Activated CD8-positive, alpha-beta memory T cell treated with anti-CD3 and anti-CD28 coated beads for 36 hours (primary cell): ENCODE data around the gene CISD3. TPM values are rescaled to one million over a fixed set of nuclear protein-coding genes. Genes with fewer than 3 reads are reported as not detected.

Source experiments
- CTCF ChIA-PET: fragments of 350-600 bp; sonication (Branson Sonifier 250); formaldehyde crosslinking; loops from one replicate; lab custom pipeline; 2021; ENCODE audit warnings: antibody characterized with exemption; lab: Charles Lee
- POLR2A ChIA-PET: fragments of 350-600 bp; sonication (Branson Sonifier 250); formaldehyde crosslinking; loops from one replicate; lab custom pipeline; 2021; ENCODE audit warnings: antibody characterized with exemption; lab: Charles Lee
- total RNA-seq, 2 experiments: library from RNA; stranded (reverse); gene quantifications; one replicate each; pipeline ENCODE4 v1.2.3, GENCODE V29; 2021

CISD3 gene
- total RNA-seq: 10 to 100 TPM; 67.4 to 69.0 TPM

DNA sequence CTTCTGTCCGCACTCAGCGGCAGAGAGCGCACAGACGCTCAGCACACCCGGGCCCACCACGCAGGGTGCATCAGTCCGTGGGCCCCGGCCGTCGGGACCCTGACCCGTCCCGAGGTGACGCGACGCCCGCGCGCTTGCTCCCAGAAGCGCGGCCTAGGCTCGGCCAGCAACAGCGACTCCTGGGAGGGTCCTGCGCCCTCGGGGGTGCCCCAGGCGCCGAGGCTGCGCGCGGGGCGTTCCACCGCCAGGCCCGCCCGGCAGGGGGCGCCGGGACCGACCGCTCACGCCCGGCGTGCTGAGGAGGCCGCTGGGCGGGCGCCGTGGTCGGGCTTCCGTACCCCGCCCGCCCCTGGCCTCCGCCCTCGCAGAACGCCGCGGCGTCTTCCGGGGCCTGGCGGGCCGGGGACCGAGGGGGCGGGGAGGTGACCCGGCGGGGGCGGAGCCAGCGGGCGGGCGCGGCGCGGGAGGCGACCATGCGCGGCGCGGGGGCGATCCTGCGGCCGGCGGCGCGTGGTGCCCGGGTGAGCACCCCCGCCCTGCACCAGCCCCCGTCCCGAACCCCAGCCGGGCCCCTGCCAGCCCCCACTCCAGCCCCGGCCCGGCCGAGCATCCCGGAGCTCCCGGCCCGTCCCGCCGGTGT is at the start of gene CISD3:
CISD3 (plus strand) TSS at position 456 of the 640 bp plus-strand sequence; CDS start at position 474, 18 bp downstream.
- CTCF ChIA-PET: interaction anchor here (1.0 to 2.5 kb wide), 8 partner anchors 10 to 423 kb away, joined by 3 to 12 read pairs (median 5); partner anchors contain the start of genes EPOP and MLLT6
- POLR2A ChIA-PET: interaction anchor here (0.9 to 1.3 kb wide), 3 partner anchors 12 to 54 kb away, joined by 3 to 4 read pairs (median 4); no protein-coding TSS in a partner anchor

- POLR2A ChIA-PET: interaction anchor here (0.7 kb wide), 1 partner anchor 34 kb away, joined by 4 read pairs; no protein-coding TSS in a partner anchor
- CTCF ChIA-PET: interaction anchor here (0.7 to 2.7 kb wide), 3 partner anchors 46 to 54 kb away, joined by 3 to 11 read pairs (median 3); no protein-coding TSS in a partner anchor
Observed at GRCh38 chr17:38681096-38681495, 49.0 kb upstream of the CISD3 start.

- POLR2A ChIA-PET: no interaction called here
- CTCF ChIA-PET: interaction anchor here (1.0 to 1.5 kb wide), 3 partner anchors 9 to 43 kb away, joined by 3 read pairs; partner anchors contain the start of gene EPOP
Observed at GRCh38 chr17:38685491-38685890, 44.6 kb upstream of the CISD3 start.

DNA sequence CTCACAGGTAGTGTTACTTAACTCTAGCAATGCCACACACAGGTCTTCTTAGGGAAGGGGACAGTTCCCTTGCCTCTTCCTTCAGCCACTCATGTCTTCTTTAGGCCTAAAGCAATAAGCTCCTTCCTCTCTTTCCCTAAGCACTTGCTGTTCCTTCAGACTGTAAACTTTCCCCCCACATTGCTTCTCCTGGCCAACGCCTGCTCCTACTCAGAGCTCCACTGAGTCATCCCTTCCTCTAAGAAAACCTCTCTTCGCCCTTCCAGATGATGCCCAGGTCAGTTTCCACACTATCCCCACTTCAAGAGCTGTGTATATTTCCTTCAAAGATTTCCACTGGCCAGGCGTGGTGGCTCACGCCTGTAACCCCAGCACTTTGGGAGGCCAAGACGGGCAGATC is 42.9 kb upstream of the CISD3 start:
- POLR2A ChIA-PET: interaction anchor here (0.5 to 0.7 kb wide), 2 partner anchors 161 to 415 kb away, joined by 3 to 6 read pairs; no protein-coding TSS in a partner anchor

GRCh38 chr17:38690386-38690785 is 39.8 kb upstream of the CISD3 start:
- ChIA-PET CTCF (interaction anchor here (1.9 to 2.6 kb wide), 2 partner anchors 44 to 45 kb away, joined by 7 to 8 read pairs; no protein-coding TSS in a partner anchor), POLR2A (no interaction called here)

More for the DNA sequence above, 42.9 kb upstream of the CISD3 start:
- CTCF ChIA-PET: interaction anchor here (0.9 to 2.3 kb wide), 4 partner anchors 9 to 48 kb away, joined by 3 to 7 read pairs (median 4); no protein-coding TSS in a partner anchor

- POLR2A ChIA-PET: no interaction called here
- CTCF ChIA-PET: interaction anchor here (0.8 to 2.6 kb wide), 2 partner anchors 14 to 44 kb away, joined by 3 to 8 read pairs; partner anchors contain the start of gene MLLT6
Observed at GRCh38 chr17:38691154-38691553, 39.0 kb upstream of the CISD3 start.

DNA sequence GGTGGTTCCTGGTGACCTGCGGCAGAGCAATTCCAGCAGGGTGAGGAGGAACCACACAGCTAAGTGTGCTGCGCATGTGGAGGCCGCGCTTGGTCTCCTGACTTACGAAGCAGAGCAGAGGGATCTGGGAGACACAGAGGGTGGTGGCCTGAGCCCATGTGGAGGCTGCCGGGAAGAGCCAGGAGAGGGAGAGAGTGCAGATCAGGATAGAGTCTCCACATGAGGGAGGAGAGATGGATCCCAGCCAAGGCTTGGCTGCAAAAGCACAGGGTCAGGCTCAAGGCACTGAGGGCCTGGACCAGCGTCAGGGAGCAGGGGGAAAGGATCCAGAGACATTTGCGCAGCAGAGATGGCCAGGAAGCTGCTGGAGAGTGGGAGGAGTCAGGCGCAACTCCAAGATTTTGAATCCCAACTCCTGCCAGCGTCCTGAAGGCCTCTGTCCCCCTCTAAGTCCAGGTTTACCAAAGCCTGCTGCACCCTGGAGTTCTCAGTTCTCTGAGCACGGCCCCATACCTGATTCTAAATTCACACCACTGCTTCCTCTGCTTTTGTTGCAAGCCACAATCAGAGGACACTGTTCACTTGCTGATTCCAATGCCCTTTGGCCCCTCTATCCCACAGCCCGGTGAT is 36.3 kb upstream of the CISD3 start:
- ChIA-PET POLR2A (no interaction called here), CTCF (interaction anchor here (5.8 kb wide), 1 partner anchor 17 kb away, joined by 29 read pairs; no protein-coding TSS in a partner anchor)

- ChIA-PET CTCF (interaction anchor here (0.6 to 5.8 kb wide), 4 partner anchors 13 to 252 kb away, joined by 3 to 29 read pairs (median 3); no protein-coding TSS in a partner anchor), POLR2A (interaction anchor here (1.0 kb wide), 1 partner anchor 21 kb away, joined by 4 read pairs; no protein-coding TSS in a partner anchor)
Observed at GRCh38 chr17:38697061-38697820, 32.9 kb upstream of the CISD3 start.

DNA sequence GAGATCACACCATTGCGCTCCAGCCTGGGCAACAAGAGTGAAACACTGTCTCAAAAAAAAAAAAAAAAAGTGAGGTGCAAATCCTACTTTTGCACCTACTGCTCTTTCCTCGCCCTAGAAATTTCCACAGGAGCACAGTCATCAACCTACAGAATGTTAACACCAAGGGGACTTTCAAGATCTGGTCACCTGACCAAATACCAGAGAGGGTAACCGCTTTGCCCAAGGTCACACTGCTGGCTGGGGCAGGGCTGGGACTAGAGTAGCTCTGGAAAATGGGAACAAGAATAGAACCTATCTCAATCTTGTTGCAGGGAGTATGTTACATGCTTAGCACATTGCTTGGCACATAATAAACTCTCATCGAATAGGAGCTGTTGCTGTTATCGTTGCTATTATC is 31.4 kb upstream of the CISD3 start:
- CTCF ChIA-PET: interaction anchor here (0.9 to 2.0 kb wide), 2 partner anchors 22 to 36 kb away, joined by 6 to 7 read pairs; no protein-coding TSS in a partner anchor
- POLR2A ChIA-PET: no interaction called here

DNA sequence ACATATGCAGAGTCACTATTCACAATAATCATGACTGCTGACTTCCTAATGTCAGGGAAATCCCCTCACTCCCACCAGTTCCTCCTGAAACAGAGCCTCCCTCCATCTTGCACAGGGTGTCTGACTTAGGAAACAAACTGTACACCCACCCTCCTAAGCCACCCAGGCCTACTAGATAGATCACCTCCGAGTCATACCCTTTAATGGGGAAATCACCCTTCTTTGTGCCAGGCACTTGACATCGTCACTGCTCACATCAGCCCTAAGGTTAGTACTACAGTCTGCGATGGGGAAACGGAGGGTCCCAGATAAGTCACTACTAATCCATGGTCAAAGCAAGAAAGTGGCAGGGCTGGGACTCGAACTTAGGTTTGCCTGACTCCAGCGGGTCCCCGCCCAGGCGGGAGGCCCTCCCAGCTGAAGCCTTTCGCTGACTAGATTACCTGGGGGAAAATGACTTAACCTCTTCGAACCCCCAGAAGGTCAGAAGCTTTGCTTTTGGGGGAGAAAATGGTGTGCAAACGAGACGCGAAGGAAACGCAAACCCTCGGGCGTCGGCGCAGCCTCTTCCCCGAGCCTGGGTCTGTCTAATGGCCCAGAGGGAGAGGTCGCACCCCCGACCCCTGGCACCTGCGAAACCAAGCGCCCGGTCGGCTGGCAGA is 28.5 kb upstream of the CISD3 start:
- ChIA-PET CTCF (interaction anchor here (0.8 to 2.7 kb wide), 4 partner anchors 25 to 33 kb away, joined by 3 to 18 read pairs (median 10); partner anchors contain the start of gene EPOP), POLR2A (interaction anchor here (0.6 to 2.9 kb wide), 6 partner anchors 14 to 152 kb away, joined by 3 to 26 read pairs (median 4); partner anchors contain the start of genes EPOP, PSMB3 and RPL23)

- POLR2A ChIA-PET: interaction anchor here (0.6 to 3.6 kb wide), 6 partner anchors 13 to 50 kb away, joined by 3 to 26 read pairs (median 8); partner anchors contain the start of genes EPOP and PSMB3
Observed at GRCh38 chr17:38702166-38702915, 27.8 kb upstream of the CISD3 start.

DNA sequence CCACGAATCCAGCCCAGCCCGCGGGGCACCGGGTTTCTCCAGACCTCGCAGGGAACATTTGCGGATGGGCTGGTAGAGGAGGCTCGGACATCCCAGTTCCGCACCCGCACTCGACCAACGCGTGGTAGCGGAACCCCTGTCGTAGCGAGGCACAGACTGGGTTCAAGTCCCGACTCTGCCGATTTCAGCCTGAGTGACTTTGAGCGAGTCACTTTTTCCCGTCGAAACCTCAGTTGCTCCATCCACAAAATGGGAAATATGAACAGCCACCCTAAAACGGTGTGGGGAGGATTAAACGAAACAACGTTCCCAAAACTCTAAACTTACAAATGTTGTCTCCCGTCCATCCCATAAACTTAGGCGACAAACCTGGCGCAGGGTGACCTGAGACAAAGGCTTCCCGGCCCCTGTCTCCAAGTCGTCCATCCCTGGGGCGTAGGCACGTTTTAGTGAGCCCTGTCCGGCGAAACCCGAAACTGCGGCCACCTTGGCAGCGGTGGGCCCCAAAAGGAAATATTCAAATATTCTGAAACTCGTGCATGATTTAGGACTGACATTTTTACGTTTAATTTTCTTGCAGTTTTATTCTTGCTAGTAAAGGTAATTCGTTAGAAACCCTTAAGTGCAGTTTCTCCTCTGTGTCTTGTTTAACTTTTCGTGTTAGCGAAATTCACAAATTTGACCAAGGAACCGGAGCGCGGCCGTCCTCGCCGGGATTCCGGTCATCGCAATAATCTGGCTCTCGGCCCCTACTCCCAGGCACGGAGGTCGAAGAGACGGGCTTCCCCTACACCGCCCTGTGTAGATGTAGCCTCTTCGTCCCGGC is 27.0 kb upstream of the CISD3 start:
- ChIA-PET POLR2A (interaction anchor here (1.0 to 3.6 kb wide), 2 partner anchors 25 to 28 kb away, joined by 3 to 17 read pairs; no protein-coding TSS in a partner anchor), CTCF (interaction anchor here (0.6 to 2.5 kb wide), 2 partner anchors 27 to 50 kb away, joined by 3 to 18 read pairs; partner anchors contain the start of gene EPOP)

More at GRCh38 chr17:38702166-38702915, 27.8 kb upstream of the CISD3 start:
- CTCF ChIA-PET: interaction anchor here (0.6 to 2.7 kb wide), 3 partner anchors 26 to 49 kb away, joined by 3 to 18 read pairs (median 9); partner anchors contain the start of gene EPOP

- CTCF ChIA-PET: interaction anchor here (1.0 to 1.5 kb wide), 5 partner anchors 24 to 31 kb away, joined by 3 to 5 read pairs (median 4); partner anchors contain the start of gene EPOP
Observed at GRCh38 chr17:38703742-38704605, 26.2 kb upstream of the CISD3 start.

GRCh38 chr17:38704606-38705522 is 25.3 kb upstream of the CISD3 start, which contains the start of gene MLLT6:
MLLT6 (plus strand) TSS chr17:38705273; CDS start chr17:38705633, 360 bp downstream.
- POLR2A ChIA-PET: interaction anchor here (0.7 to 3.6 kb wide), 8 partner anchors 12 to 165 kb away, joined by 3 to 17 read pairs (median 4); partner anchors contain the start of gene LASP1
- CTCF ChIA-PET: interaction anchor here (1.0 to 4.0 kb wide), 9 partner anchors 13 to 146 kb away, joined by 3 to 20 read pairs (median 3); partner anchors contain the start of gene EPOP

More at GRCh38 chr17:38703742-38704605, 26.2 kb upstream of the CISD3 start:
- POLR2A ChIA-PET: interaction anchor here (1.0 to 3.6 kb wide), 5 partner anchors 24 to 165 kb away, joined by 3 to 17 read pairs (median 4); partner anchors contain the start of gene LASP1
